ENCODE data around the gene IGFL3. TPM values are rescaled to one million over a fixed set of nuclear protein-coding genes. Genes with fewer than 3 reads are reported as not detected.

Gene IGFL3
- total RNA-seq, 4 donors from 2014 or later: not detected

GRCh38 chr19:46147791-46148288, 23.4 kb upstream of the IGFL3 start, which contains the start of gene IGFL2:
IGFL2 (plus strand) TSS chr19:46148238; CDS start chr19:46148279, 41 bp downstream.
- TF ChIP-seq CTCF (IDR thresholded peaks at IDR 0.05; ENCODE audit: low read depth): no peak

GRCh38 chr19:46147166-46147740, 22.8 kb upstream of the IGFL3 start:
- TF ChIP-seq CTCF (IDR thresholded peaks at IDR 0.05; ENCODE audit: low read depth): no peak

GRCh38 chr19:46144756-46145155, 20.3 kb upstream of the IGFL3 start:
- no peak for TF ChIP-seq CTCF (IDR thresholded peaks at IDR 0.05; ENCODE audit: low read depth)

GRCh38 chr19:46142294-46142693, 17.8 kb upstream of the IGFL3 start:
- TF ChIP-seq CTCF (IDR thresholded peaks at IDR 0.05; ENCODE audit: low read depth): no peak

- no peak for TF ChIP-seq CTCF (IDR thresholded peaks at IDR 0.05; ENCODE audit: low read depth)
Observed at GRCh38 chr19:46141421-46141820, 16.9 kb upstream of the IGFL3 start.

- no peak for TF ChIP-seq CTCF (IDR thresholded peaks at IDR 0.05; ENCODE audit: low read depth)
Observed at GRCh38 chr19:46137915-46138473, 13.5 kb upstream of the IGFL3 start.

GRCh38 chr19:46134527-46134926, 10.0 kb upstream of the IGFL3 start:
- no peak for TF ChIP-seq CTCF (IDR thresholded peaks at IDR 0.05; ENCODE audit: low read depth)
